ENCODE results near the gene MRM2.

Gene MRM2

GRCh38 chr7:2205036-2205780, 36.8 kb downstream of the MRM2 start:
- Histone ChIP-seq H3K27ac (ENCODE audit: low read length) (no peak overlapping the region), H3K27me3 (ENCODE audit: control insufficient read depth, insufficient read depth, low read length) (no peaks in the 10 kb centered on the region), H3K36me3 (ENCODE audit: control insufficient read depth, insufficient read depth, low read length) (peaks cover 14% of the 10 kb centered on the region), H3K4me1 (ENCODE audit: control insufficient read depth, insufficient read depth, low read length) (no peaks in the 10 kb centered on the region), H3K4me3 (ENCODE audit: low read length) (no peak overlapping the region), H3K9me3 (ENCODE audit: control insufficient read depth, insufficient read depth, low read length) (no peaks in the 10 kb centered on the region)
- DNase-seq (ENCODE audit: low read depth, low spot score) = no peak
- no CpG with 5 or more reads among the region's 16 CpGs for WGBS (ENCODE audit: insufficient coverage, insufficient read length)

DNA sequence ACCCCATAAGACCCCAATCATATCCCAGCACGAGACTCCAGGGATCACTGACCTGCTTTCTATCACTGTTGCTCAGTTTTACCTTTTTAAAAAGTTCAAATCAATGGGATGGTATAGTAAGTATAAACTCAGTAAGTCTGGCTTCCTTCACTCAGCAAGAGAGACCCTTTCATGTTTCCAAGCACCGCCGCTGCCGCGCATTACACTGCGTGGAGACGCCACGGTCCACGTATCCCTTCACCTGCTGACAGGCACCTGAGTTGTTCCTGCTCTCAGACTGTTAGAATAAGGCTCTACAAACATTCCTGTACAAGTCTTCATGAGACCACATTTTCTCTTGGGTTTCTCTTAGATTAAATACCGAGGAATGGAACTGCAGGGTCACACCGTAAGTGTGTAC, 37.6 kb downstream of the MRM2 start:
- WGBS (ENCODE audit: insufficient coverage, insufficient read length) = no CpG with 5 or more reads among the region's 11 CpGs
- Histone ChIP-seq H3K9me3 (ENCODE audit: control insufficient read depth, insufficient read depth, low read length) (no peaks in the 10 kb centered on the region), H3K36me3 (ENCODE audit: control insufficient read depth, insufficient read depth, low read length) (peaks cover 21% of the 10 kb centered on the region), H3K4me1 (ENCODE audit: control insufficient read depth, insufficient read depth, low read length) (no peaks in the 10 kb centered on the region), H3K27ac (ENCODE audit: low read length) (no peak overlapping the region), H3K27me3 (ENCODE audit: control insufficient read depth, insufficient read depth, low read length) (no peaks in the 10 kb centered on the region), H3K4me3 (ENCODE audit: low read length) (no peak overlapping the region)
- no peak for DNase-seq (ENCODE audit: low read depth, low spot score)

DNA sequence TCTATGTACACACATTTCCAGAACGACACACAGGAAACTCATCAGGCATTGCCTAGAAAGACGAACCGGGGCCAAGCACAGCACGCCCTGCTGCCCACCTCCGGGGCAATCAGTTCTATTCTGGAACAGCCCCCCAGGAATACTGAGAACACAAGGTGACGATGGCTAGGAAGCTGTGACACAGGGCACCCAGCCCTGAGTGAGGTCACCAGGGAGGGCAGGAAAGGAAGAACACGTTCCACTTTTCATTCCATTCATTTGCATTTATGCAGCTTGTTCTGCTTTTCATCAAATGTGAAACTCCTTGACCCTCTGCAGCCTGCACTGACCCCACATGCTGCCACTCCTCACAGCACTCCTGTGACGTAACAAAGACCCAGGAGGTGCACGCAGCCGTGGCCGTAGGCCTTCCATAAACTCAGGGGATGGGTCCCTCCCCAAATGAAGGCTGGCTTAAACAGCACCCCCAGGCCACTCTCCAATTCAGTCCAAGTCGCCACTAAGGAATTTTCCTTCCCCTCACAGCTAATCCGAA, 38.2 kb downstream of the MRM2 start:
- WGBS (ENCODE audit: insufficient coverage, insufficient read length) = no CpG with 5 or more reads among the region's 13 CpGs
- H3K36me3 ChIP-seq (ENCODE audit: control insufficient read depth, insufficient read depth, low read length) = peaks cover 22% of the 10 kb centered on the region
- no peaks in the 10 kb centered on the region for H3K4me1 ChIP-seq (ENCODE audit: control insufficient read depth, insufficient read depth, low read length)
- no peak overlapping the region for H3K4me3 ChIP-seq (ENCODE audit: low read length)
- no peak for DNase-seq (ENCODE audit: low read depth, low spot score)
- no peak overlapping the region for H3K27ac ChIP-seq (ENCODE audit: low read length)
- no peaks in the 10 kb centered on the region for H3K27me3 ChIP-seq (ENCODE audit: control insufficient read depth, insufficient read depth, low read length)
- H3K9me3 ChIP-seq (ENCODE audit: control insufficient read depth, insufficient read depth, low read length) = no peaks in the 10 kb centered on the region

GRCh38 chr7:2202901-2203765, 38.9 kb downstream of the MRM2 start:
- Histone ChIP-seq H3K4me3 (ENCODE audit: low read length) (no peak overlapping the region), H3K36me3 (ENCODE audit: control insufficient read depth, insufficient read depth, low read length) (peaks cover 17% of the 10 kb centered on the region), H3K9me3 (ENCODE audit: control insufficient read depth, insufficient read depth, low read length) (no peaks in the 10 kb centered on the region), H3K27me3 (ENCODE audit: control insufficient read depth, insufficient read depth, low read length) (no peaks in the 10 kb centered on the region), H3K27ac (ENCODE audit: low read length) (no peak overlapping the region), H3K4me1 (ENCODE audit: control insufficient read depth, insufficient read depth, low read length) (no peaks in the 10 kb centered on the region)
- DNase-seq (ENCODE audit: low read depth, low spot score) = no peak
- WGBS (ENCODE audit: insufficient coverage, insufficient read length) = no CpG with 5 or more reads among the region's 20 CpGs

DNA sequence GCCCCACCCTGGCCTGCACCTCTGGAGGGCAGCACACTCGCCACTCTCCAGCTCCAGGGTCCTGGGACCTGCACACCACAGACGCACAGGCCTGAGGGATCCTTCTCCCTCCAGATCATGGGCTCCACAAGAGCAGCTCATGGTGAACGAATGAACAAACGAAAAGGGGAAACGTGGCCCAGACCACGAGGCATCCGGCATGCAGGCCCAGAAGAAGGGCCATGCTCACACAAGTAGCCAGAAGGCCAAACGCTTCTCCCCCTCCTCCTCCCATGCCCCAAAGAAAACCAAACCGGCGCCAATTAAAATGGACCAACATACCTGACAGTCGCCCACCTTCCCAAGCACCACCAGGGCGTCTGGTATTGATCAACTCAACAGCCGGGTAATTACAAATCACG, 39.6 kb downstream of the MRM2 start:
- no peak for DNase-seq (ENCODE audit: low read depth, low spot score)
- no peaks in the 10 kb centered on the region for H3K27me3 ChIP-seq (ENCODE audit: control insufficient read depth, insufficient read depth, low read length)
- no peaks in the 10 kb centered on the region for H3K4me1 ChIP-seq (ENCODE audit: control insufficient read depth, insufficient read depth, low read length)
- H3K27ac ChIP-seq (ENCODE audit: low read length) = no peak overlapping the region
- no peaks in the 10 kb centered on the region for H3K9me3 ChIP-seq (ENCODE audit: control insufficient read depth, insufficient read depth, low read length)
- peaks cover 19% of the 10 kb centered on the region for H3K36me3 ChIP-seq (ENCODE audit: control insufficient read depth, insufficient read depth, low read length)
- WGBS (ENCODE audit: insufficient coverage, insufficient read length) = no CpG with 5 or more reads among the region's 14 CpGs
- no peak overlapping the region for H3K4me3 ChIP-seq (ENCODE audit: low read length)

DNA sequence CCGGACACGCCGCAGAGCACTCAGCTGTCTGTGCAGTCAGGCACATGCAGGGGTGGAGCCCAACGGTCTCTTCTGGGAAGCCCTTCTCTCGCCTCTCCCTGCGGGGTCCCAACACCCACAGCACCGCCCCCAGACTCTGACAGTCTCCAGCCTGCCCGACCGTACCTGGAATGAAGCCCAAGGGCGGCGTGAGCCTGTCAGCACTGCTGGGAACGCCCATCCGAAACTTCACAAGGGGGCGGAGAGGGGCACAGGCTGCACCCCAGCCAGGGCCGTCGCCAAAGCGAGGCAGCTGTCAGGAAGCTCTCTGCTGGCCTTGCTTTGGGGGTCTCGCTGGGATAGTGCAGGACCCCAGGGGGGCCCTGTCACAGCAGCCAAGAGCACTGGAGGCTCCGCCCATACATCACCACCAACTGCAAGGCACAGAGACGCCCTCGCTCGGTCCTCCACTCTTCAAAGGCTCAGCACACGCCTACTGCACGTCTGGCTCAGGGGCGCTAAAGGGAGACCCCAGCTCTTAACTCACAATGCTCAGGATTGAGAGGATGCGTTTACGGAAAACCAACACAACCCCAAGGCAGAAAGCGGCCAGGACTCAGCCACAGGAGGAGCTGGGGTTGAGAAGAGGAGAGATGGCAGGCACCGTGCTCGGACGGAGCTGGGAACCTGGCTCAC, 40.2 kb downstream of the MRM2 start:
- no peaks in the 10 kb centered on the region for H3K4me1 ChIP-seq (ENCODE audit: control insufficient read depth, insufficient read depth, low read length)
- no peaks in the 10 kb centered on the region for H3K27me3 ChIP-seq (ENCODE audit: control insufficient read depth, insufficient read depth, low read length)
- no peak overlapping the region for H3K27ac ChIP-seq (ENCODE audit: low read length)
- peaks cover 20% of the 10 kb centered on the region for H3K36me3 ChIP-seq (ENCODE audit: control insufficient read depth, insufficient read depth, low read length)
- no CpG with 5 or more reads among the region's 31 CpGs for WGBS (ENCODE audit: insufficient coverage, insufficient read length)
- no peak overlapping the region for H3K4me3 ChIP-seq (ENCODE audit: low read length)
- no peak for DNase-seq (ENCODE audit: low read depth, low spot score)
- H3K9me3 ChIP-seq (ENCODE audit: control insufficient read depth, insufficient read depth, low read length) = no peaks in the 10 kb centered on the region

DNA sequence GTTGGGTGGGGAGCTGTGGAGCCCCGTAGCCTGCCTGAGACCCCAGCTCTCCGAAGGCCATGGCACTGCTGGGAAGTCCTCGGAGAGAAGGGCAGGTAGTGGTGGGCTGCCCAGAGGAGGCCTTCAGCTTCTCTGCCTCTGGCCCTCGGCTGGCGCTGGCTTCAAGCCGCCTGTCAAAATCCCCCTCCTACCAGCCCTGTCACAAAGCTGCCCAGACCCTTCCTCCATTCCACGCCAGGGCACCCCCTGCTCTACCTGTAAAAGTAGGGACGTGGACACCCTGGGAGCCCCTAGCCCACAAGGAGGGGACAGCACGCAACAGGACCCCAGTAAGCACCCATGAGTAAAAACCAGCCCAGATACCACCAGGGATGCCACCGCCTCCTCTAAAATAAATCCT, 40.9 kb downstream of the MRM2 start:
- H3K27ac ChIP-seq (ENCODE audit: low read length) = no peak overlapping the region
- H3K4me1 ChIP-seq (ENCODE audit: control insufficient read depth, insufficient read depth, low read length) = no peaks in the 10 kb centered on the region
- no peaks in the 10 kb centered on the region for H3K9me3 ChIP-seq (ENCODE audit: control insufficient read depth, insufficient read depth, low read length)
- no CpG with 5 or more reads among the region's 10 CpGs for WGBS (ENCODE audit: insufficient coverage, insufficient read length)
- no peaks in the 10 kb centered on the region for H3K27me3 ChIP-seq (ENCODE audit: control insufficient read depth, insufficient read depth, low read length)
- peaks cover 24% of the 10 kb centered on the region for H3K36me3 ChIP-seq (ENCODE audit: control insufficient read depth, insufficient read depth, low read length)
- DNase-seq (ENCODE audit: low read depth, low spot score) = no peak
- no peak overlapping the region for H3K4me3 ChIP-seq (ENCODE audit: low read length)

DNA sequence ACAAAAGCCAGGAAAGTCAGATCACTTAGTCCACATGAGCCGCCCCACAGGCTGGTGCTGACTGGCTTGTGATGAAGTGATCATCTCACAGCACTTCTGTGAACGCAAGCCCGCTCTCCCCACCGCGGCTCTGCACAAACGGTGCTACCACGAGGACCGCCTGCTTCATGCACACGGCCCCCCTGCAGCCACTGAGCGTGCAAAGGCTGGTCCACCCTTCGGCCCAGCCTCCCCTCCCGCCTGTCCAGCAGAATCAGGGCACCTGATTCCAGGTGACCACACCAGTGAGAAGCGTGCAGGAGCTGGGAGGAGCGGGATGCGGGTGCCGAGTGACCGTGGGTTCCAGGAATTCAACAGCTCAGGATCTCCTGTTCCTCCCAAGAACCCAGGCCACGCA, 41.4 kb downstream of the MRM2 start:
- no peaks in the 10 kb centered on the region for H3K4me1 ChIP-seq (ENCODE audit: control insufficient read depth, insufficient read depth, low read length)
- DNase-seq (ENCODE audit: low read depth, low spot score) = no peak
- no peak overlapping the region for H3K4me3 ChIP-seq (ENCODE audit: low read length)
- peaks cover 26% of the 10 kb centered on the region for H3K36me3 ChIP-seq (ENCODE audit: control insufficient read depth, insufficient read depth, low read length)
- no peak overlapping the region for H3K27ac ChIP-seq (ENCODE audit: low read length)
- no peaks in the 10 kb centered on the region for H3K9me3 ChIP-seq (ENCODE audit: control insufficient read depth, insufficient read depth, low read length)
- no peaks in the 10 kb centered on the region for H3K27me3 ChIP-seq (ENCODE audit: control insufficient read depth, insufficient read depth, low read length)
- WGBS (ENCODE audit: insufficient coverage, insufficient read length) = no CpG with 5 or more reads among the region's 18 CpGs

DNA sequence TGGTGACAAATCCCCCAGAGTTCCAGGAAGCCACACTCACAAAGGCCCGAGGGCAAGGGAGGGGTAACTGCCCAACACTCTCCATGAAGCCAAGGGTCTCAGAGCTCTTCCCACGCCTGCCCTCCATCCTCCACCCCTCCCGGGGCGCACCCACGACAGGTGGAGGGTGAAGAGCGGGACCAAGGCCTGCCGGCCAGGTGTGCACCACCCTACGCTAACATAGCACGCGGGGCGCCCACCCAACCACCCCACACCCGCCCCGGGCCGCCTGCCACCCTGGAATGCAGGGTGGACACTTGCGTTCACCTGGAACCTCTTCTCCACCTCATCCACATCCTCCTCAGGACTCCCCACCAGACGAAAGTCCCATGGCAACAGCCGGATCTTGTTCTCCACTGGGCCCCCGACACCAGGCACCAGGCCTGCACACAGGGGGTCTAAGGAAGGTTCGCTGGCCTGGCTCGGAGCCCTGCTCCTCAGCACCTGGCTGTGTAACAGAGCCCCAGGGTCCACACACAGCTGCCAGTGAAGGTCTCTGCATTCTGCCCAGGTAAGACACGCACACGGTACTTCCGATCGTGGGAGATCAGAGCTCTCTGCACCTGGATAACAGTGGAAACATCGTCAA, 41.9 kb downstream of the MRM2 start:
- DNase-seq (ENCODE audit: low read depth, low spot score) = no peak
- Histone ChIP-seq H3K27me3 (ENCODE audit: control insufficient read depth, insufficient read depth, low read length) (no peaks in the 10 kb centered on the region), H3K27ac (ENCODE audit: low read length) (no peak overlapping the region), H3K36me3 (ENCODE audit: control insufficient read depth, insufficient read depth, low read length) (peaks cover 27% of the 10 kb centered on the region), H3K4me1 (ENCODE audit: control insufficient read depth, insufficient read depth, low read length) (no peaks in the 10 kb centered on the region), H3K9me3 (ENCODE audit: control insufficient read depth, insufficient read depth, low read length) (no peaks in the 10 kb centered on the region), H3K4me3 (ENCODE audit: low read length) (no peak overlapping the region)
- no CpG with 5 or more reads among the region's 25 CpGs for WGBS (ENCODE audit: insufficient coverage, insufficient read length)

- H3K4me1 ChIP-seq (ENCODE audit: control insufficient read depth, insufficient read depth, low read length) = no peaks in the 10 kb centered on the region
- H3K27me3 ChIP-seq (ENCODE audit: control insufficient read depth, insufficient read depth, low read length) = no peaks in the 10 kb centered on the region
- peaks cover 27% of the 10 kb centered on the region for H3K36me3 ChIP-seq (ENCODE audit: control insufficient read depth, insufficient read depth, low read length)
- no peak for DNase-seq (ENCODE audit: low read depth, low spot score)
- H3K9me3 ChIP-seq (ENCODE audit: control insufficient read depth, insufficient read depth, low read length) = no peaks in the 10 kb centered on the region
- WGBS (ENCODE audit: insufficient coverage, insufficient read length) = no CpG with 5 or more reads among the region's 16 CpGs
- H3K27ac ChIP-seq (ENCODE audit: low read length) = no peak overlapping the region
- no peak overlapping the region for H3K4me3 ChIP-seq (ENCODE audit: low read length)
These were observed 42.5 kb downstream of the MRM2 start for GRCh38 chr7:2199528-2199927.
